Body of pancreas (tissue), 4 donors: Measurements from ENCODE around the gene FMNL2. TPM values are rescaled to one million over a fixed set of nuclear protein-coding genes. Genes with fewer than 3 reads are reported as not detected.

Experiments used
- ATAC-seq: fragments of 150-250 bp; one replicate; pipeline ENCODE4 v1.9.1; 2016
- DNase-seq, 4 donors: peaks; one replicate each; pipeline ENCODE4 v3.0.0-alpha.2; 2019
- H3K27ac ChIP-seq, 4 donors: fragments of 200-600 bp; sonication (generic); 1 replicate in 3 of 4; 2 replicates in 1 of 4; pipeline versions ENCODE4 v1.5.1 to v1.6.1; 2016 to 2019; ENCODE audit warnings: mild to moderate bottlenecking in 1 of 4, mixed read lengths in 1 of 4, moderate library complexity in 1 of 4
- H3K27me3 ChIP-seq, 2 donors: fragments of 200-600 bp; sonication (generic); one replicate each; pipeline ENCODE4 v1.6.0; 2016; ENCODE audit warnings: mild to moderate bottlenecking in 1 of 2
- H3K36me3 ChIP-seq, 2 donors: fragments of 200-600 bp; sonication (generic); replicated peaks in 1 of 2; 2 replicates each; pipeline ENCODE4 v1.5.1; 2016; ENCODE audit warnings: low read depth in 2 of 2; ENCODE audit not compliant: insufficient read depth in 1 of 2
- H3K4me1 ChIP-seq: fragments of 200-600 bp; sonication (generic); one replicate; pipeline ENCODE4 v1.6.0; 2016
- H3K4me3 ChIP-seq, 2 donors: fragments of 200-600 bp; sonication (generic); 1 replicate in 1 of 2; 2 replicates in 1 of 2; pipeline ENCODE4 v1.5.1; 2016 to 2019
- H3K9me3 ChIP-seq, 3 donors: fragments of 200-600 bp; sonication (generic); 1 replicate in 2 of 3; 2 replicates in 1 of 3; pipeline ENCODE4 v1.5.1; 2016
- POLR2A ChIP-seq, 3 donors: fragments of 450-650 bp; IDR thresholded peaks; one replicate each; pipeline ENCODE4 v1.6.1; 2016; ENCODE audit warnings: antibody characterized with exemption in 3 of 3, mild to moderate bottlenecking in 2 of 3
- WGBS, 2 donors: methylation state at CpG; one replicate each; pipeline ENCODE4 v1.1.5; 2017; 5-methylcytosine and 5-hydroxymethylcytosine counted together
- intact Hi-C: fragments of 100-400 bp; cut with DNase I; formaldehyde crosslinking; loops from one replicate; pipeline ENCODE4 v1.15.1; 2023
- total RNA-seq, 2 donors: library from RNA; depleted of rRNA; stranded (reverse); fragments of >200 nt; gene quantifications; one replicate each; pipeline ENCODE4 v1.1.0, GENCODE V29; 2016
- TF ChIP-seq, protein P1 (sequence below), 7 experiments: fragments of 450-650 bp in 4 of 7; fragments of 200-600 bp in 3 of 7; sonication (generic) in 3 of 7; IDR thresholded peaks; one replicate each; pipeline ENCODE4 v1.5.1; 2016 to 2019; ENCODE audit warnings: antibody characterized with exemption in 7 of 7

The FMNL2 gene
- total RNA-seq, 2 donors from 2014 or later = 13.5 to 44.4 TPM

DNA sequence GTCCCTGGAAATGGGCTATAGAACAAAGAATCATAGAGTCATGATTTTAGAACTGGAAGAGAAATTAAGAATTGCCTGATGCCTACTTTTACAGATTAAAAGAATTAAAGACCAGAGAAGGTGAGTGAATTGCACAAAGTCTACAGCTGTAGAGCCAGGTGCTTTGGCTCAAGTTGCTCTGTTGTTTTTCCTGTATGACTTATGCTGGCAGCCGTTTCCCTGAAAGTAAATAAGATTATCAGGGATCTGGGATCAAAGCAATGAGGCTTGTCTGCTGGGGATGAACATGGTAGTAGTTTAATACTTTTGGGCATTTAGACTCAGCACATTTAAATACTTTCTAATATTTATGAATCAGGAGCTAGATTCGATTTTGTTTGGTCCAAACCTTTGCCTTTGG is 215.4 kb downstream of the FMNL2 start:
- Histone ChIP-seq H3K4me3 (no peak overlapping the region), H3K36me3 (no peaks in the 10 kb centered on the region), H3K27ac (no peak overlapping the region), H3K9me3 (no peaks in the 10 kb centered on the region), H3K27me3 (no peaks in the 10 kb centered on the region), H3K4me1 (peaks cover 28% of the 10 kb centered on the region)
- 18 to 24% methylated on average over 2 of the region's 2 CpGs for WGBS, 2 donors
- DNase-seq (peak; percentile 29 to 66 (median 61)), ATAC-seq (peak; percentile 73)
- TF ChIP-seq, protein P1, sequence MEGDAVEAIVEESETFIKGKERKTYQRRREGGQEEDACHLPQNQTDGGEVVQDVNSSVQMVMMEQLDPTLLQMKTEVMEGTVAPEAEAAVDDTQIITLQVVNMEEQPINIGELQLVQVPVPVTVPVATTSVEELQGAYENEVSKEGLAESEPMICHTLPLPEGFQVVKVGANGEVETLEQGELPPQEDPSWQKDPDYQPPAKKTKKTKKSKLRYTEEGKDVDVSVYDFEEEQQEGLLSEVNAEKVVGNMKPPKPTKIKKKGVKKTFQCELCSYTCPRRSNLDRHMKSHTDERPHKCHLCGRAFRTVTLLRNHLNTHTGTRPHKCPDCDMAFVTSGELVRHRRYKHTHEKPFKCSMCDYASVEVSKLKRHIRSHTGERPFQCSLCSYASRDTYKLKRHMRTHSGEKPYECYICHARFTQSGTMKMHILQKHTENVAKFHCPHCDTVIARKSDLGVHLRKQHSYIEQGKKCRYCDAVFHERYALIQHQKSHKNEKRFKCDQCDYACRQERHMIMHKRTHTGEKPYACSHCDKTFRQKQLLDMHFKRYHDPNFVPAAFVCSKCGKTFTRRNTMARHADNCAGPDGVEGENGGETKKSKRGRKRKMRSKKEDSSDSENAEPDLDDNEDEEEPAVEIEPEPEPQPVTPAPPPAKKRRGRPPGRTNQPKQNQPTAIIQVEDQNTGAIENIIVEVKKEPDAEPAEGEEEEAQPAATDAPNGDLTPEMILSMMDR (IDR thresholded peaks at IDR 0.05) = no peak
- TF ChIP-seq POLR2A (IDR thresholded peaks at IDR 0.05) = no peak
- intact Hi-C loops = no loop called here

DNA sequence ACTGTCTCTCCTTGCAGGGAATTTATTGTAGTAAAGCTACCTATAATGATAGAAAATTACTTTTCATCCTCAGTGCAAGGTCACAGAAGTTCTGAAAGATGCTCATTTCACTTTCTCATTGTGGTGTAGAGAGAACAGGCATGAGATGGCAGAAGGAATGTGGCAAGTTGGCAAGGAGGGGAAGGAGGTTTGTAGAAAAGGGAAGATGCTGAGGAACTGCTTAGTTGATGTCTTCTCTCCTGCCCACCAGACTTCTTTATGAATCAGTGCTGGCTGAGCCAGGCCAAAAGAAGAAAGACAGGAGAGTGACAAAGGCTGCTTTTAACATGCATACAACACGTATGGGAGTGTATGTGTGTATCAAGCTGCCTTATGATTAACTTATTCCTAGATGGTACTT is 217.9 kb downstream of the FMNL2 start:
- WGBS, 2 donors = 83 to 100% methylated on average over 1 of the region's 1 CpG
- TF ChIP-seq, protein P1 (IDR thresholded peaks at IDR 0.05) = no peak
- no peak for TF ChIP-seq POLR2A (IDR thresholded peaks at IDR 0.05)
- Histone ChIP-seq H3K36me3 (no peaks in the 10 kb centered on the region), H3K4me1 (peaks cover 20% of the 10 kb centered on the region), H3K27ac (no peak overlapping the region), H3K9me3 (no peaks in the 10 kb centered on the region), H3K4me3 (no peak overlapping the region), H3K27me3 (no peaks in the 10 kb centered on the region)
- ATAC-seq (no peak), DNase-seq (no peak)
- intact Hi-C loops = no loop called here

DNA sequence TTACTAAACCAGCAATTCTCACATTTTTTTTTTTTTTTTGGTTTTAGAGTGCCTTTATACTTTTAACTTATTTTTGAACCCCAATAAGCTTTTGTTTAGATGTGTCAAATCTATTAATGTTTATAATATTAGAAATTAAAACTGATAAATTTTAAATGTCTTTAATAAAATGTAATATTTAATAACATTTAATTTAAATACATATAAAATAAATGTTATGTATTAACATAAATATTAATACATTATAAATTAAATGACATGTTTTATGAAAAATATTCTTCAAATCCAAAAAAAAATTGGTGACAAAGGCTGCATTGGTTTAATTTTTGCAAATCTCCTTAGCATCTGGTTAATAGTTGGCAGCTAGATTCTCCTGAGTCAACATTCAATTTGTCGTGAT is 218.5 kb downstream of the FMNL2 start:
- Histone ChIP-seq H3K27ac (no peak overlapping the region), H3K4me3 (no peak overlapping the region), H3K27me3 (no peaks in the 10 kb centered on the region), H3K36me3 (no peaks in the 10 kb centered on the region), H3K4me1 (peaks cover 18% of the 10 kb centered on the region), H3K9me3 (no peaks in the 10 kb centered on the region)
- DNase-seq = no peak
- intact Hi-C loops = no loop called here
- TF ChIP-seq, protein P1 (IDR thresholded peaks at IDR 0.05) = no peak
- no peak for TF ChIP-seq POLR2A (IDR thresholded peaks at IDR 0.05)
- WGBS, 2 donors = 69 to 81% methylated on average over 1 of the region's 1 CpG
- ATAC-seq = no peak

DNA sequence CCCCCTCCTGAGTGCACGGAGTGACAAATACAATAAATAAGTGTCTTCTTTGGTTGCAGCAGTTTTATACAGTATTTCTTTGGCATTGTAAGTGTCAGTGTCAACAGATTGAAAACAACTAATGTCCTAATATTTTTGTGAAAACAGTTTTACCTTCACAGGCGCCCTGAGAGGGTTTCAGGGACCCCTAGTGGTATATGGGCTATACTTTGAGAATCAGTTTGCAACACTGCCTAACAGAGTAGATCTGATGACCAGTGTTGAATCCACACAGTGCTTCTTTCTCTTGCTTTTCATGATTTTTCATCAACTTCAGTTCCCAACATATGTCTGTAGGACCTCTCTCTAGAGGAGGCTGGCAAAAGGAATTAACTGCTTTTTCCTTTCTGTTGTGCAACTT is 220.1 kb downstream of the FMNL2 start:
- intact Hi-C loops = no loop called here
- H3K27me3 ChIP-seq = no peaks in the 10 kb centered on the region
- no peaks in the 10 kb centered on the region for H3K9me3 ChIP-seq
- no peak overlapping the region for H3K27ac ChIP-seq
- DNase-seq = no peak
- no peak for ATAC-seq
- WGBS, 2 donors = 66 to 73% methylated on average over 2 of the region's 2 CpGs
- peaks cover 13% of the 10 kb centered on the region for H3K4me1 ChIP-seq
- no peak overlapping the region for H3K4me3 ChIP-seq
- H3K36me3 ChIP-seq = no peaks in the 10 kb centered on the region
- TF ChIP-seq POLR2A (IDR thresholded peaks at IDR 0.05) = no peak
- TF ChIP-seq, protein P1 (IDR thresholded peaks at IDR 0.05) = peak in 2 of 7 experiments; percentile 5 to 19

DNA sequence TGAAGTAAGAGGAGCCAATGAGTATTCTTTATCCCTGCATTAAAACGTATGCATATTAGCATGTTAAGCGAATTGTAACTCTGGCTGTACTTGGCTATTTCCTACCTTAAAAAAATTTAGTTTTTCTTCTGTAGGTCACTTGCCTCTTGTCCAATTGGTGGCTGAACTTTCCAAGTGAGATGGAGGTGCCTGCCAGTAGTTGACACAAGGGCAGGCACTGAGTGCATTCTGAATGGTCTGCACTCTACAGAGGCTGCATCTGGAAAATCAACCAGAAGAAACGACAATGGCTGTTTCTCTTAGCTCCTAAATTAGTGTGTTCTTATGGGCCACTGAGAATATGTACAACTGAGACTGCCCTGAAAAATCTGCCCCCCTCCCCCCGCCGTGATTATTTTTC is 221.5 kb downstream of the FMNL2 start:
- TF ChIP-seq POLR2A (IDR thresholded peaks at IDR 0.05) = no peak
- TF ChIP-seq, protein P1 (IDR thresholded peaks at IDR 0.05) = no peak
- ATAC-seq (no peak), DNase-seq (no peak)
- Histone ChIP-seq H3K4me3 (no peak overlapping the region), H3K9me3 (no peaks in the 10 kb centered on the region), H3K4me1 (peaks cover 4% of the 10 kb centered on the region), H3K27ac (no peak overlapping the region), H3K36me3 (peaks cover 0 to 3% of the 10 kb centered on the region in 2 donors), H3K27me3 (no peaks in the 10 kb centered on the region)
- intact Hi-C loops = no loop called here
- 86 to 88% methylated on average over 5 of the region's 5 CpGs for WGBS, 2 donors
